H4 (cell line): ENCODE data around the gene CST9L. TPM values are rescaled to one million over a fixed set of nuclear protein-coding genes. Genes with fewer than 3 reads are reported as not detected.

Experiments
- total RNA-seq: library from RNA; depleted of rRNA; stranded (reverse); fragments of >200 nt; shearing (Covaris generic); gene quantifications from 2 replicates; pipeline ENCODE4 v1.2.3, GENCODE V29; 2014; rRNA removed

Gene CST9L
- total RNA-seq, 1 experiment from 2014 or later = not detected

Other genes with a start within 250 kb of the CST9L start
- 62.8 and 66.8 TPM in 2 replicates for gene NXT1, start 217.7 kb downstream of the CST9L start, total RNA-seq
- 13.4 and 14.2 TPM in 2 replicates for gene GZF1, start 206.3 kb downstream of the CST9L start, total RNA-seq
- gene NAPB, start 147.0 kb downstream of the CST9L start, total RNA-seq = 3.1 and 3.6 TPM in 2 replicates
- gene CSTL1, start 128.8 kb downstream of the CST9L start, total RNA-seq = not detected in 2 replicates
- gene CST11, start 115.6 kb downstream of the CST9L start, total RNA-seq = not detected in 2 replicates
- not detected in 2 replicates for gene CST8, start 77.4 kb downstream of the CST9L start, total RNA-seq
- gene CST9, start 37.4 kb upstream of the CST9L start, total RNA-seq = not detected in 2 replicates
- gene CST3, start 69.5 kb upstream of the CST9L start, total RNA-seq = 131 and 132 TPM in 2 replicates
- not detected in 2 replicates for gene CST4, start 120.6 kb upstream of the CST9L start, total RNA-seq
- gene CST1, start 182.5 kb upstream of the CST9L start, total RNA-seq = 0.15 TPM in 1 of 2 replicates, not detected in the other